C4-2B (cell line): ENCODE data around the gene CHP1.
"Not testable (repeated sequence)": the region's sequence is repeated elsewhere in the genome, so short reads cannot be mapped to it uniquely, and the experiment has no call there.

Source experiments
- ZFX ChIP-seq: fragments of 450-650 bp; IDR thresholded peaks from 2 replicates; pipeline ENCODE4 v1.6.1; 2017
- TF ChIP-seq, protein P1 (sequence below): fragments of 450-650 bp; conservative IDR thresholded peaks from 2 replicates; pipeline ENCODE4 v1.5.1; 2017; ENCODE audit warnings: mild to moderate bottlenecking

DNA sequence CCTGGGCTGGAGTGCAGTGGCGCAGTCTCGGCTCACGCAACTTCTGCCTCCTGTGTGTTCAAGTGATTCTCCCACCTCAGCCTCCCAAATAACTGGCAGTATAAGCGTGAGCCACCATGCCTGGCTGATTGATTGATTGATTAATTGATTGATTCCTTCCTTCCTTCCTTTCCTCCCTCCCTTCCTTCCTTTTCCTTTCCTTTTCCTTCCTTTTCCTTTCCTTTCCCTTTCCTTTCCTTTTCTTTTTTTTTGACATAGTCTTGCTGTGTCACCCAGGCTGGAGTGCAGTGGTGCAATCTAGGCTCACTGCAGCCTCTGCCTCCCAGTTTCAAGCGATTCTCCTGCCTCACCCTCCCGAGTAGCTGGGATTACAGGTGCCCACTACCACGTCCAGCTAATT, 29.9 kb downstream of the CHP1 start:
- TF ChIP-seq, protein P1, sequence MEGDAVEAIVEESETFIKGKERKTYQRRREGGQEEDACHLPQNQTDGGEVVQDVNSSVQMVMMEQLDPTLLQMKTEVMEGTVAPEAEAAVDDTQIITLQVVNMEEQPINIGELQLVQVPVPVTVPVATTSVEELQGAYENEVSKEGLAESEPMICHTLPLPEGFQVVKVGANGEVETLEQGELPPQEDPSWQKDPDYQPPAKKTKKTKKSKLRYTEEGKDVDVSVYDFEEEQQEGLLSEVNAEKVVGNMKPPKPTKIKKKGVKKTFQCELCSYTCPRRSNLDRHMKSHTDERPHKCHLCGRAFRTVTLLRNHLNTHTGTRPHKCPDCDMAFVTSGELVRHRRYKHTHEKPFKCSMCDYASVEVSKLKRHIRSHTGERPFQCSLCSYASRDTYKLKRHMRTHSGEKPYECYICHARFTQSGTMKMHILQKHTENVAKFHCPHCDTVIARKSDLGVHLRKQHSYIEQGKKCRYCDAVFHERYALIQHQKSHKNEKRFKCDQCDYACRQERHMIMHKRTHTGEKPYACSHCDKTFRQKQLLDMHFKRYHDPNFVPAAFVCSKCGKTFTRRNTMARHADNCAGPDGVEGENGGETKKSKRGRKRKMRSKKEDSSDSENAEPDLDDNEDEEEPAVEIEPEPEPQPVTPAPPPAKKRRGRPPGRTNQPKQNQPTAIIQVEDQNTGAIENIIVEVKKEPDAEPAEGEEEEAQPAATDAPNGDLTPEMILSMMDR, result not testable (repeated sequence)
- TF ChIP-seq ZFX, result not testable (repeated sequence)
